Stimulated activated CD8-positive, alpha-beta memory T cell treated with anti-CD3 and anti-CD28 coated beads, Interleukin-2, amount 100 ng/mL, for 1 hour (primary cell): ENCODE data around the gene WNT8A.

Experiments
- DNase-seq, 2 donors: peaks; one replicate each; pipeline ENCODE4 v3.0.0-alpha.2; 2020; ENCODE audit warnings: low read depth in 2 of 2

The WNT8A gene

GRCh38 chr5:138091685-138092084 lies 7.9 kb downstream of the WNT8A start:
- no peak for DNase-seq

DNA sequence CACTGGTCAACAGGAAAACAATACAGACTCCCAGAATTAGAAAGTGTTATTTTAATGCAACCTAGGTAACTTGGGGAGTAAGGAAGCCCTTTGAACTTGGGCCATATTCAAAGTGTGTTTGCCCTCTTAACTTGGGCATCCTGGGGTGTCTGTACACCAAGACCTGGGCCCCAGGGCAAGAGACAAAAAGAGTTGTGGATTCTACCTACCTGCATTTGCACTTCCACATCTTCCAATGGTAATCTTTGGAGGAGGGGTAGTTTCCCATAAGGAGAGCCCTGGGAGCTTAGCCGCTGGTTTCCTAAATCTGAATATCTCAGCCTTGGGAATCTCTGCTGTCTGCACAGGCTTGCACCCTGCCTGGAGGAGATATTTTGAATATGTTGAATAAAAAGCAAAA lies 8.5 kb downstream of the WNT8A start:
- DNase-seq: no peak

DNA sequence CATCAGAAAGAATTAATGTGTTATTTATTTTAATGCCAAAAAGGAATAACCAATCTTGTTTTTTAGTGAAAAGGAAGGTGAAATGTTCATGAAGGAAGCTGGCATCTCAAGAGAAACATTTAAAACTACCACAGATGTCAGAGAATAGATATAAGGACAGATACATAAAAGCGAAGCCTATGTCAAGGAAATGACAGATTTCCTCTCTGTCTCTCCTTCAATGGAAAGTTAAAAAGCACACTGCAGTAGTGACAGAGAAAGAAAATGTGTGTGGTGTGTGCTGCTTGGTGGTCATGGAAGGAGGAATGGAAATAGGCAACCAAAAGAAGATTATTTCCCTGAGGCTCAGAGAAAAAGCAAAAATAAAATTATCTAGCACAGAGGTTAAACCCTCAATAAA lies 9.2 kb downstream of the WNT8A start:
- no peak for DNase-seq

DNA sequence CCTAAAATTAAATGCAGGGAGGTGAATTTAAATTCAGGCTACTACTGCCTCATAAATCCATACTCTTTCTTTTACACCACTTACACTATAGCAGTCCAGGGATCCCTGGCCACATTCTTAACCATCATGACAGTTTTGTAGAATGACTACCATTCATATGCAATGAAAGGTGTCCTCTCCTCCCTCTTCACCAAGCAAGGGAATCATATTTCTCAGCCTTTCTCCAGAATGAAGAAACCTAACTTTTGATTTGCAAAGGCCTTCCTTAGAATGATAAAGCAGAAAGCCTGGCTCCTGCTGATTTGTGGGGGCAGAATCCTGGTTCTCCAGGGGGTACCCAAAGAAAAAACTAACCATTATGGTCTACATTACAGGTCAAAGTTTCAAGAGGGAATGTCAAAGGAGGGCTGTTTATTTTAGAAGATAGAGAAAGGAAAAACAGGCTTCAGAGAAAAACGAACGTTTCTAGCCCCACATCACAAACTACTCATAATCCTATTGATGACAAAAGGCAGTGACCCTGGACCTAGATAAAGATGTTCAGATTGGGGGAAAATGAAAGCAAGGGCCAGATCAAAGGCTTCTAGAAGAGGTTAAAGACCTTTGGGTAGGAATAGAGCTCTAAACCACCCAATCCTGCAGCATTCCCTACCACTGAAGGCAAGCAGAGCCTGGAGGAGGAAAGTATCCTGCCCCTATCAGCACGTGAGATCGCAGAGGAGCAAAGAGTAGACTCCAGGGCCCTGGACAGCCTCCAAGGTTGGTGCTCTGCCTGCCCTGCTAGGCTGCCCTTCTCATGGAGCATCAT lies 11.5 kb downstream of the WNT8A start:
- DNase-seq: no peak

- DNase-seq: no peak
These were observed 12.5 kb downstream of the WNT8A start for GRCh38 chr5:138096363-138096762.

DNA sequence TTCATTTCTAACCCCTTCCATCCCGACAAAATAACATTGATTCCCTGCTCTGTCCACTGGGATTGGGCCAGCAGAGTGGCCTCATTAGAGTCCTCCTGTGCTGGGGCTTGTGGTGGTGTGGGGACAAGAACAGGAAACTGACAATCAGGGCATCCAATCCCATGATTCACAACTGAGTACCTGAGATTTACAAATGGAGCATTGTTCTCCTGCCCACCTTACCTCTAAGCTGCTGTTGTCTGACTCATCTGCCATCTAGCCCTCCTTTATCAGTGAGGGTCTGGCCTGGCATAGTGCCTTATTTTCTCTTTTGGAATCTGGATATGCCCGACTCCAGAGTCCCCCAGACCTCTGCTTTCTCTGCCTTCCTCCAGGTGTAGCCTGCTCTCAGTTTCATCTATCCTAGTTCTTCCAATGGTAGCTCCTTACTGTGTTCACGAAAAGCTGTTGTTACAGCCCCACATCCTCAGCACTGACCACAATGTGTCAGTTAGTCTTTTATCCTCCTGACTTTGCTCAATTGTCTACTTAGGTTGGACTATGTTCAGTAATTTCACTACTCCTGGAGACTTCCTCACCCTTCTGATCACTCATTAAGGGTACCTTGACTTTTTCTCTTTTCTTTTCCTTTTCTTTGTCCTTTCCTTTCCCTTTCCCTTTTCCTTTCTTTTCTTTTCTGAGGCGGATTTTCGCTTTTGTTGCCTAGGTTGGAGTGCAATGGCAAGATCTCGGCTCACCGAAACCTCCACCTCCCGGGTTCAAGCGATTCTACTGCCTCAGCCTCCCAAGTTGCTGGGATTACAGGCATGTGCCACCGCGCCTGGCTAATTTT lies 13.4 kb downstream of the WNT8A start:
- no peak for DNase-seq

- DNase-seq: no peak
These were observed 18.9 kb downstream of the WNT8A start for GRCh38 chr5:138102454-138103318.

- no peak for DNase-seq
These were observed 19.4 kb downstream of the WNT8A start for GRCh38 chr5:138103319-138103637.

GRCh38 chr5:138105709-138106108 lies 21.9 kb downstream of the WNT8A start:
- DNase-seq: no peak

GRCh38 chr5:138107213-138107612 lies 23.4 kb downstream of the WNT8A start:
- no peak for DNase-seq

DNA sequence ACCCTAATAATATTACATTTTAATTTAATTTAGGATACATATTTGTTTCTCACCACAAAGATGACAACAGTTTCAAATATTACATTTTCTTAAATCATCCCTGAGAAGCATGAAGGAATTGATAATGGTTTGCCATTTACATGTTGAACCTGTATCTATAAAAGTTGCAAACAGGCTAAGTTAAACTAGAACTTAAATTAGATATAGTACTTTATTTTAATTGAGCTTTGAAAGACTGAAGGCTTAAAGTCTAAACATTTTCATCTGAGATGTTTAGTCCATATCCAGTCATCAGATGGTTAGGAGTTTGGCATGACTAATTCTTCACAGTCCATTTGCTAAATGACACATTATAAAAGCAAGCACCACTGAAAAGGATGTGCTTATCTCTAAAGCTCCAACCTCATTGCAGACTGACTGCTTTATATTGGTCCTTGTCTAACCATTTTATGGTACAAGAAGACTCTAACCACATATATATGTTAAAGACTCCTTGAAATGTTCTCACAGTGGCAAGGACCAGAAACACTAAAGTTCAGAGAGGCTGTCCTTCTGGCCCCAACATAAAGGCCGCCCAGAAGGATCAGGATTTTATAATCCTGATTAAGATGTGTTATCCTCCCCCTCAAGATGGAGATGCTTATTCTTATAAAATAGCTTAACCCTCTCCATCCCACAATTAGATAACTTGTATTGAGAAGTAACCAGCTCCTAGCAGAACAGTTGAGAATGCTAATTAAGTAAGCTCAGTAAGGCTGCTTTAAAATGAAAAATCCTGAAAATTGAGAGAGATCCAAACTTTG lies 25.8 kb downstream of the WNT8A start:
- no peak for DNase-seq

DNA sequence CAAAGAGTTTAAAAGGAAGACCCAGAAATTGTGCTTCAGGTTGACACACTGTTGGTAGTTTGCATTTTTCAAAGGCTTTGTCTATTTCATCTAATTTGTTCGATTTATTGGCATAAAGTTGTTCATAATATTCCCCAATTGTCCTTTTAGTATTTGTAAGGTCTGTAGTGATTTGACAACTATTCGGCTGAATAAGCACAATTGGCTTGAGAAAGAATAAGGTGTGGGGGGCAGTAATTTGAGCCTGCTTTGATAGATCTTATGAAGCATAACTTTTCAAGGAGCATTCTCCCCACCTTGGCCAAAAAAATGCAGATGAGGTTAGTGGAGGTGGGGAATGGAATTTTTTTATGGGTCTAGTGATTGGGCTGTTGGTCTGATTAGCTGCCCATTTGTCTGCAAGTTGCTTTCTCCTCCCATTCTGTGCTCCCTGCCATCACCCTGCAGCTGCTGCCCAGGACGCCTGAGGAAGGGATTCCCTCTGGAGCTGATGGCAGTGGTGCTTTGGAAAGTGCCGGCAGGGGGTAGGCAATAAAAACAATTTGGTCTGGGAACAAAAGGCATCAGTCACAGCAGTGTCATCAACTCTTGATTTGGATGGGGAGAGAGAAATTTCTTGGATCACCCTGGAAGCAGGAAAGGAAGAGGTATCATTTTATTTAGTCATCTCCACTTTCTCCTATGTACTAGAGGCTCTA lies 26.6 kb downstream of the WNT8A start:
- DNase-seq: no peak

DNA sequence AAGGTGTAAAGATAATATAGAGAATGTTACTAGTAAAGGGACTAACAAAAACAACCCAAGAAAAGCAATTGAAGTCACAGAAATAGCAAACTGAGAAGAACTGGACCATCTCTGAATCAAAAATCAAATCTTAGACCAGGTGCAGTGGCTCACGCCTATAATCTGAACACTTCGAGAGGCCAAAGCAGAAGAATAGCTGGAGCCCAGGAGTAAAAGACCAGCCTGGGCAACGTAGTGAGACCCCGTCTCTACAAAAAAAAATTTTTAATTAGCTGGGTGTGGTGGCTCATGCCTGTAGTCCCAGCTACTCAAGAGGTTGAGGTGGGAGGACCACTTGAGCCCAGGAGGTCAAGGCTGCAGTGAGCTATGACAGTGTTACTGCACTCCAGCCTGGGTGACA lies 27.3 kb downstream of the WNT8A start:
- DNase-seq: no peak

GRCh38 chr5:138111937-138112336 lies 28.1 kb downstream of the WNT8A start:
- no peak for DNase-seq

- no peak for DNase-seq
These were observed 31.4 kb downstream of the WNT8A start for GRCh38 chr5:138115254-138115653.

GRCh38 chr5:138128334-138128733 lies 44.5 kb downstream of the WNT8A start:
- no peak for DNase-seq

GRCh38 chr5:138129347-138129746 lies 45.5 kb downstream of the WNT8A start:
- DNase-seq: no peak

- no peak for DNase-seq
These were observed 48.7 kb downstream of the WNT8A start for GRCh38 chr5:138132543-138132942.

DNA sequence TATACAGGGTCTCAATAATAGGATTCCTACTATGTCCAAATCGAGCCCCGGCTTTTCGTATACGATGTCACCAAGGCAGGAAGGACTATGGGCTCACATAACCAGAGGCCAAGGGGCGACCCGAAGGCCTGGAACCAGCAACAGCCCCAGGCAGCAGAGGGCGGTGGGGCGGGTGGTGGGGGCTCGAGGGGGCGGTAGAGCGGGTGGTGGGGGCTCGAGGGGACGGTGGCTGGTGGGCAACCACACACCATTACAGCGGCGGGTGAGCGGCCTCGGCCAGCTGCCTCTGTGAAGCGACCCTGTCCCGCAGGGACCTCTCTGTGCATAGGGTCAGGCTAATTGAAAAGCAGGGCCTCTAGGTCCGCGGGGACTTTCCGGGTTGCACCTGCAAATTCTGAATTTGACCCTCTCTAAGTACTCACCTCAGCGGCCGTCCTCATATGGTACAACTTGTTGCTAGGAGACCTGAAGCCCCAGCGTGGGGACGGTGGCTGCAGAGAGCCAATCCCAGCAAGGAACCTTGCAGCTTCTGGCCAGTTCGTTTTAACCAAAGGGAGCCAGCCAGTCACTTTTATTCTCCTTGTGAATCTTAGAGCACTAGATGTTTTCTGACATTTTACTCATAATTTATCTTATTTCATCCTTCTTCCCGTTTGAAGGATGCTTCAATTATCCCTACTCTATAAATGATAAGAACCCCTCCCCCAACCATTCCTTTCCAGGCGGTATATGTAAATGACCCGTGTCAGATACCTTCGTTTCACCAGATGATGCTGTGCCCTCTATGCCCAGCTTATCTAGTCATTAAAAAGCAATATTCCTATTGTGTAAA lies 55.3 kb downstream of the WNT8A start, which contains the start of gene NME5:
Gene NME5, minus strand, starts transcription at position 480 of the 832 bp plus-strand sequence. CDS start 648 bp downstream, outside the sequence.
- no peak for DNase-seq

- no peak for DNase-seq
These were observed 55.9 kb downstream of the WNT8A start for GRCh38 chr5:138139781-138140090.
